Liver (tissue), 2 donors: ENCODE results near the gene VDR.

ENCODE experiments used
- YY1 ChIP-seq: IDR thresholded peaks from 2 replicates; pipeline ENCODE4 v1.6.1; 2016; ENCODE audit warnings: antibody characterized with exemption, mild to moderate bottlenecking
- TF ChIP-seq, protein P1 (sequence below): fragments of 150-350 bp; IDR thresholded peaks from 2 replicates; pipeline ENCODE4 v1.5.1; 2017; ENCODE audit warnings: improper control_type of control experiment, low read depth, low read length; ENCODE audit not compliant: missing input control
- donor health status: healthy.

DNA sequence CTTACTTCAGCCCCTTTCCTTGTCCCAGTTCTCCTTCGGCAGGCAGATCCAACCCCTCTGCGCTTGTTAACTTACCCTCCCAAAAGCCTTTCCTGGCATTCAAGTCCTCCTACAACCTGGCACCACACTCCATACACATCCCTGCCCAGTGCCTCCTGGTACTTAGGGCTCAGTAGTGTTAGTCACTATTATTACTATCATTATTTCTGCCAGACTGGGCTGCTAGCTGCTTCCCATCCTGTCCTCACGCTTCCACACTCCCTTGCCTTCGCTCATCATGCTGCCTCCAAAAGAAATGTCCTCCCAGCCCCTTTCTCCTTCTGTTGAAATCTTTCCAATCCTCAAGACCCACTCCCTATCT is 83.5 kb downstream of the VDR start:
- no peak for TF ChIP-seq YY1
- TF ChIP-seq, protein P1, sequence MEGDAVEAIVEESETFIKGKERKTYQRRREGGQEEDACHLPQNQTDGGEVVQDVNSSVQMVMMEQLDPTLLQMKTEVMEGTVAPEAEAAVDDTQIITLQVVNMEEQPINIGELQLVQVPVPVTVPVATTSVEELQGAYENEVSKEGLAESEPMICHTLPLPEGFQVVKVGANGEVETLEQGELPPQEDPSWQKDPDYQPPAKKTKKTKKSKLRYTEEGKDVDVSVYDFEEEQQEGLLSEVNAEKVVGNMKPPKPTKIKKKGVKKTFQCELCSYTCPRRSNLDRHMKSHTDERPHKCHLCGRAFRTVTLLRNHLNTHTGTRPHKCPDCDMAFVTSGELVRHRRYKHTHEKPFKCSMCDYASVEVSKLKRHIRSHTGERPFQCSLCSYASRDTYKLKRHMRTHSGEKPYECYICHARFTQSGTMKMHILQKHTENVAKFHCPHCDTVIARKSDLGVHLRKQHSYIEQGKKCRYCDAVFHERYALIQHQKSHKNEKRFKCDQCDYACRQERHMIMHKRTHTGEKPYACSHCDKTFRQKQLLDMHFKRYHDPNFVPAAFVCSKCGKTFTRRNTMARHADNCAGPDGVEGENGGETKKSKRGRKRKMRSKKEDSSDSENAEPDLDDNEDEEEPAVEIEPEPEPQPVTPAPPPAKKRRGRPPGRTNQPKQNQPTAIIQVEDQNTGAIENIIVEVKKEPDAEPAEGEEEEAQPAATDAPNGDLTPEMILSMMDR, result no peak
